Neural cell (in vitro differentiated cells): ENCODE measurements around the gene RAB3IP. TPM values are rescaled to one million over a fixed set of nuclear protein-coding genes. Genes with fewer than 3 reads are reported as not detected.

ENCODE experiments used
- H2AFZ ChIP-seq: fragments of 200-600, 300-800 bp; sonication (generic), shearing (Covaris generic); 2 replicates; pipeline ENCODE4 v1.6.0; 2014; ENCODE audit warnings: low read depth, mild to moderate bottlenecking, antibody characterized with exemption, low read length, moderate library complexity
- H3F3A ChIP-seq: fragments of 200-600 bp; shearing (Covaris generic); 2 replicates; pipeline ENCODE4 v1.6.1; 2016; ENCODE audit warnings: mild to moderate bottlenecking, moderate library complexity, mixed read lengths, antibody characterized with exemption, low read length; ENCODE audit not compliant: insufficient read depth, poor library complexity, severe bottlenecking
- H3K27ac ChIP-seq: fragments of 200-600, 300-800 bp; sonication (generic), shearing (Covaris generic); 2 replicates; pipeline ENCODE4 v1.5.1; 2014; ENCODE audit warnings: mild to moderate bottlenecking, low read length, moderate library complexity
- H3K27me3 ChIP-seq: fragments of 300-800, 200-600 bp; sonication (generic), shearing (Covaris generic); 2 replicates; pipeline ENCODE4 v1.6.0; 2014; ENCODE audit warnings: mild to moderate bottlenecking, low read depth, low read length, moderate library complexity; ENCODE audit not compliant: insufficient read depth
- H3K36me3 ChIP-seq: fragments of 300-800, 200-600 bp; sonication (generic), shearing (Covaris generic); 2 replicates; pipeline ENCODE4 v1.5.1; 2014; ENCODE audit warnings: mild to moderate bottlenecking, antibody characterized with exemption, low read length, moderate library complexity; ENCODE audit not compliant: insufficient read depth
- H3K4me2 ChIP-seq: fragments of 300-800, 200-600 bp; sonication (generic), shearing (Covaris generic); 2 replicates; pipeline ENCODE4 v1.6.0; 2014; ENCODE audit warnings: mild to moderate bottlenecking, low read length
- H3K4me3 ChIP-seq: fragments of 300-800, 200-600 bp; sonication (generic), shearing (Covaris generic); 2 replicates; pipeline ENCODE4 v1.5.1; 2014; ENCODE audit warnings: mild to moderate bottlenecking, low read length, moderate library complexity
- H3K79me2 ChIP-seq: fragments of 200-600 bp; shearing (Covaris generic); replicated peaks from 2 replicates; pipeline ENCODE4 v1.6.0; 2014; ENCODE audit warnings: mild to moderate bottlenecking, low read length, moderate library complexity; ENCODE audit not compliant: insufficient read depth
- H3K9ac ChIP-seq: fragments of 300-800, 200-600 bp; sonication (generic), shearing (Covaris generic); 2 replicates; pipeline ENCODE4 v1.6.1; 2016; ENCODE audit warnings: mild to moderate bottlenecking, low read length, mixed read lengths
- H3K9me2 ChIP-seq: fragments of 200-600 bp; shearing (Covaris generic); 2 replicates; pipeline ENCODE4 v1.6.1; 2016; ENCODE audit warnings: mild to moderate bottlenecking, low read length, mixed read lengths; ENCODE audit not compliant: insufficient read depth
- H3K9me3 ChIP-seq: fragments of 200-600, 300-800 bp; sonication (generic), shearing (Covaris generic); 2 replicates; pipeline ENCODE4 v1.6.1; 2016; ENCODE audit warnings: mild to moderate bottlenecking, mixed run types, low read length, moderate library complexity, mixed read lengths
- H4K20me1 ChIP-seq: fragments of 200-600 bp; shearing (Covaris generic); 2 replicates; pipeline ENCODE4 v1.6.1; 2016; ENCODE audit warnings: mild to moderate bottlenecking, mixed run types; ENCODE audit not compliant: insufficient read depth
- EP300 ChIP-seq: fragments of 450-650 bp; conservative IDR thresholded peaks from 2 replicates; pipeline ENCODE4 v1.6.1; 2014; ENCODE audit warnings: antibody characterized with exemption, mild to moderate bottlenecking, moderate library complexity; ENCODE audit not compliant: poor library complexity, severe bottlenecking
- EZH2 ChIP-seq: fragments of 200-600, 300-800 bp; shearing (Covaris generic), sonication (generic); IDR thresholded peaks from 2 replicates; pipeline ENCODE4 v1.6.1; 2014; ENCODE audit warnings: antibody characterized with exemption, low read length, borderline replicate concordance, mild to moderate bottlenecking; ENCODE audit not compliant: insufficient read depth, poor library complexity, severe bottlenecking
- MXI1 ChIP-seq: fragments of 450-650 bp; conservative IDR thresholded peaks from 2 replicates; pipeline ENCODE4 v1.6.1; 2014; ENCODE audit warnings: antibody characterized with exemption, mild to moderate bottlenecking; ENCODE audit not compliant: poor library complexity, severe bottlenecking
- POLR2AphosphoS5 ChIP-seq: IDR thresholded peaks from 2 replicates; pipeline ENCODE4 v1.6.1; 2012
- RAD21 ChIP-seq: fragments of 450-650 bp; conservative IDR thresholded peaks from 2 replicates; pipeline ENCODE4 v1.6.1; 2014; ENCODE audit warnings: antibody characterized with exemption, mild to moderate bottlenecking, moderate library complexity
- REST ChIP-seq: IDR thresholded peaks from 2 replicates; pipeline ENCODE4 v1.6.1; 2012; ENCODE audit warnings: borderline replicate concordance
- SMC3 ChIP-seq: fragments of 450-650 bp; conservative IDR thresholded peaks from 2 replicates; pipeline ENCODE4 v1.6.1; 2014; ENCODE audit warnings: antibody characterized with exemption, mild to moderate bottlenecking, moderate library complexity; ENCODE audit not compliant: poor library complexity
- TAF1 ChIP-seq: IDR thresholded peaks from 2 replicates; pipeline ENCODE4 v1.6.1; 2012; ENCODE audit warnings: low read depth
- polyA plus RNA-seq: library from polyadenylated mRNA; depleted of rRNA; stranded (reverse); fragments of >200 nt; gene quantifications from 2 replicates; pipeline ENCODE4 v1.2.3, GENCODE V29; 2014
- TF ChIP-seq, protein P1 (sequence below): fragments of 450-650 bp; IDR thresholded peaks from 2 replicates; pipeline ENCODE4 v1.5.1; 2014; ENCODE audit warnings: antibody characterized with exemption, mild to moderate bottlenecking, moderate library complexity; ENCODE audit not compliant: poor library complexity, severe bottlenecking

The RAB3IP gene
- polyA plus RNA-seq, 1 donor from 2014 or later = 24.6 TPM

DNA sequence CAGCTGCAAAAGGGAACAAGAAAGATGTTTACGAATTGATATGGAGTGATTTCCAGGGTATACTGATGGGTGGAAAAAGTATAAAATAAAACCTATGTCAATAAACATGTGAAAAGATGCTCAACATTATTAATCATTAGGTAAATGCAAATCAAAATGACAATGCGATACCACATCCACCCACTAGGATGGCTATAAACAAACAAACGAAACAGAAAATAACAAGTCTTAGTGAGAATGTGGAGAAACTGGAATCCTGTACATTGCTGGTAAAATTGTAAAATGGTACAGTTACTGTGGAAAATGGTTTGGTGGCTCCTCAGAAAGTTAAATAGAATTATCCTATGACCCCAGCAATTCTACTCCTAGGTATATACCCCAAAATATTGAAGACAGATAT, 30.0 kb upstream of the RAB3IP start:
- TF ChIP-seq MXI1 = no peak
- no peak for TF ChIP-seq REST
- TF ChIP-seq, protein P1, sequence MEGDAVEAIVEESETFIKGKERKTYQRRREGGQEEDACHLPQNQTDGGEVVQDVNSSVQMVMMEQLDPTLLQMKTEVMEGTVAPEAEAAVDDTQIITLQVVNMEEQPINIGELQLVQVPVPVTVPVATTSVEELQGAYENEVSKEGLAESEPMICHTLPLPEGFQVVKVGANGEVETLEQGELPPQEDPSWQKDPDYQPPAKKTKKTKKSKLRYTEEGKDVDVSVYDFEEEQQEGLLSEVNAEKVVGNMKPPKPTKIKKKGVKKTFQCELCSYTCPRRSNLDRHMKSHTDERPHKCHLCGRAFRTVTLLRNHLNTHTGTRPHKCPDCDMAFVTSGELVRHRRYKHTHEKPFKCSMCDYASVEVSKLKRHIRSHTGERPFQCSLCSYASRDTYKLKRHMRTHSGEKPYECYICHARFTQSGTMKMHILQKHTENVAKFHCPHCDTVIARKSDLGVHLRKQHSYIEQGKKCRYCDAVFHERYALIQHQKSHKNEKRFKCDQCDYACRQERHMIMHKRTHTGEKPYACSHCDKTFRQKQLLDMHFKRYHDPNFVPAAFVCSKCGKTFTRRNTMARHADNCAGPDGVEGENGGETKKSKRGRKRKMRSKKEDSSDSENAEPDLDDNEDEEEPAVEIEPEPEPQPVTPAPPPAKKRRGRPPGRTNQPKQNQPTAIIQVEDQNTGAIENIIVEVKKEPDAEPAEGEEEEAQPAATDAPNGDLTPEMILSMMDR = no peak
- no peak for TF ChIP-seq EZH2
- no peak for TF ChIP-seq TAF1
- no peak for TF ChIP-seq EP300
- TF ChIP-seq POLR2AphosphoS5 = no peak
- no peak for TF ChIP-seq RAD21
- TF ChIP-seq SMC3 = no peak
- no peak overlapping the region for H3K27ac ChIP-seq
- no peaks in the 10 kb centered on the region for H3K36me3 ChIP-seq
- no peaks in the 10 kb centered on the region for H3K27me3 ChIP-seq
- H3K9ac ChIP-seq = no peak overlapping the region
- no peaks in the 10 kb centered on the region for H3F3A ChIP-seq
- H3K79me2 ChIP-seq = no peaks in the 10 kb centered on the region
- H3K9me3 ChIP-seq = no peaks in the 10 kb centered on the region
- no peak overlapping the region for H2AFZ ChIP-seq
- H3K4me2 ChIP-seq = no peak overlapping the region
- H4K20me1 ChIP-seq = no peaks in the 10 kb centered on the region
- no peaks in the 10 kb centered on the region for H3K9me2 ChIP-seq
- no peak overlapping the region for H3K4me3 ChIP-seq

GRCh38 chr12:69712826-69713225, 25.8 kb upstream of the RAB3IP start:
- TF ChIP-seq POLR2AphosphoS5 (no peak), REST (no peak), RAD21 (no peak)
- no peaks in the 10 kb centered on the region for H3F3A ChIP-seq
- no peak overlapping the region for H3K9ac ChIP-seq
- no peaks in the 10 kb centered on the region for H3K36me3 ChIP-seq
- no peak overlapping the region for H2AFZ ChIP-seq
- no peaks in the 10 kb centered on the region for H3K27me3 ChIP-seq
- no peak overlapping the region for H3K4me3 ChIP-seq
- no peak overlapping the region for H3K27ac ChIP-seq
- no peak overlapping the region for H3K4me2 ChIP-seq
- H3K79me2 ChIP-seq = no peaks in the 10 kb centered on the region
- H3K9me3 ChIP-seq = no peaks in the 10 kb centered on the region
- H3K9me2 ChIP-seq = no peaks in the 10 kb centered on the region
- no peaks in the 10 kb centered on the region for H4K20me1 ChIP-seq
